Measurements from ENCODE around the gene XRCC4. TPM values are rescaled to one million over a fixed set of nuclear protein-coding genes. Genes with fewer than 3 reads are reported as not detected.

The XRCC4 gene
- total RNA-seq, 6 experiments from 2014 or later, result 13.6 to 17.1 (median 14.4) TPM

DNA sequence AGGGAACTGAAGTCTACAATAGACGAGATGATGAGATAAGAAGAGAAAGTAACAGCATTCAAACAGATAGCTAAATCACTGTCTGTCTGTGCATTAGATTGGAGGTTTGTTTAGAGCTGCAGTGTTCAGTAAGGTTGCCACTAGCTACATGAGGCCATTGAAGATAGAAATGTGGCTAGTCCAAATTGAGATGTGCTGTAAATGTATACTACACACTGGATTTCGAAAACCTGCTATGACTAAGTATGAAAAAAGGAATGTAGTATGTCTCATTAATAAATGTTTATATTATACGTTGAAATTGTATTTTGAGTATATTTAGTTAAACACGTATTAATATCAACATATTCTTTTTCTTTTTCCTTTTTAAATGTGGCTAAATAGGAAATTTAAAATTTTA lies 142.1 kb downstream of the XRCC4 start:
- H3K9me3 Mint-ChIP-seq, result no peaks in the 10 kb centered on the region
- H3K36me3 Mint-ChIP-seq (ENCODE audit: low read depth), result no peaks in the 10 kb centered on the region
- H3K27ac Mint-ChIP-seq, result no peak overlapping the region
- H3K4me3 Mint-ChIP-seq, result no peak overlapping the region
- no peaks in the 10 kb centered on the region for H3K27me3 Mint-ChIP-seq (ENCODE audit: insufficient read depth)
- no peak for DNase-seq
- TF ChIP-seq, protein P1, sequence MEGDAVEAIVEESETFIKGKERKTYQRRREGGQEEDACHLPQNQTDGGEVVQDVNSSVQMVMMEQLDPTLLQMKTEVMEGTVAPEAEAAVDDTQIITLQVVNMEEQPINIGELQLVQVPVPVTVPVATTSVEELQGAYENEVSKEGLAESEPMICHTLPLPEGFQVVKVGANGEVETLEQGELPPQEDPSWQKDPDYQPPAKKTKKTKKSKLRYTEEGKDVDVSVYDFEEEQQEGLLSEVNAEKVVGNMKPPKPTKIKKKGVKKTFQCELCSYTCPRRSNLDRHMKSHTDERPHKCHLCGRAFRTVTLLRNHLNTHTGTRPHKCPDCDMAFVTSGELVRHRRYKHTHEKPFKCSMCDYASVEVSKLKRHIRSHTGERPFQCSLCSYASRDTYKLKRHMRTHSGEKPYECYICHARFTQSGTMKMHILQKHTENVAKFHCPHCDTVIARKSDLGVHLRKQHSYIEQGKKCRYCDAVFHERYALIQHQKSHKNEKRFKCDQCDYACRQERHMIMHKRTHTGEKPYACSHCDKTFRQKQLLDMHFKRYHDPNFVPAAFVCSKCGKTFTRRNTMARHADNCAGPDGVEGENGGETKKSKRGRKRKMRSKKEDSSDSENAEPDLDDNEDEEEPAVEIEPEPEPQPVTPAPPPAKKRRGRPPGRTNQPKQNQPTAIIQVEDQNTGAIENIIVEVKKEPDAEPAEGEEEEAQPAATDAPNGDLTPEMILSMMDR (IDR thresholded peaks at IDR 0.05), result no peak
- H3K4me1 Mint-ChIP-seq (ENCODE audit: low read depth), result peaks cover 7% of the 10 kb centered on the region

DNA sequence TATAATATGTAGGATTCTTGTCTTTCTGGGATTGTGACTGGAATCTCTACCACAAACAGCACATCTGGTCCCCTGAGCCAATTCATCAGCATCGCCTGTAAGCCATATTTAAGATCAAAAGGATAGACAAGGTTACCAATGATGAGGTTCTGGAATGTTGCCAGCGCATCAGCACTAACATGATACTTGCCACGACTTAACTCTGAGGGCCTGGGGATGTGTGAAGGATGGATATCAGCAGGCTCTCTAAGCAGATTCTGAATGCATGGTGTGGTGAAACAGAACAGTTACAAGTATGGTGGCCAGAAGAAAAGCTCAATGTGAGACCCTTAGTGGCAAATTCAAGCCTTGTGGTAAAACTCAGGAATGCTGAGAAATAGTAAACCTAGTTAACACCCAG lies 143.0 kb downstream of the XRCC4 start:
- Mint-ChIP-seq H3K36me3 (ENCODE audit: low read depth) (no peaks in the 10 kb centered on the region), H3K4me1 (ENCODE audit: low read depth) (peaks cover 7% of the 10 kb centered on the region), H3K9me3 (no peaks in the 10 kb centered on the region), H3K27me3 (ENCODE audit: insufficient read depth) (no peaks in the 10 kb centered on the region), H3K27ac (no peak overlapping the region), H3K4me3 (no peak overlapping the region)
- DNase-seq, result no peak
- TF ChIP-seq, protein P1 (IDR thresholded peaks at IDR 0.05), result no peak

DNA sequence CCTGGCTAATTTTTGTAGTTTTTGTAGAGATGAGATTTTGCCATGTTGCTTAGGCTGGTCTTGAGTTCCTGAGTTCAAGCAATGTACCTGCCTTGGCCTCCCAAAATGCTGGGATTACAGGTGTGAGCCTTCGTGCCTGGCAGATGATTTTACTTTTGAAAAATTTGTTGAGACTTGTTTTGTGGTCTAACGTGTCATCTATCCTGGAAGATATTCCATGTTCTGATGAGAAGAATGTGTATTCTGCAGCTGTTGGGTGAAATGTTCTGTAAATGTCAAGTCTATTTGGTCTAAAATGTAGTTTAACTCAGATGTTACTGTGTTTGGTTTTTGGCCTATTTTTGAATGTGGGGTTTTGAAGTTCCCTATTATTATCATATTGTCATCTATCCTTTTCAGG lies 145.6 kb downstream of the XRCC4 start:
- peaks cover 12% of the 10 kb centered on the region for H3K4me1 Mint-ChIP-seq (ENCODE audit: low read depth)
- H3K4me3 Mint-ChIP-seq, result no peak overlapping the region
- no peaks in the 10 kb centered on the region for H3K9me3 Mint-ChIP-seq

DNA sequence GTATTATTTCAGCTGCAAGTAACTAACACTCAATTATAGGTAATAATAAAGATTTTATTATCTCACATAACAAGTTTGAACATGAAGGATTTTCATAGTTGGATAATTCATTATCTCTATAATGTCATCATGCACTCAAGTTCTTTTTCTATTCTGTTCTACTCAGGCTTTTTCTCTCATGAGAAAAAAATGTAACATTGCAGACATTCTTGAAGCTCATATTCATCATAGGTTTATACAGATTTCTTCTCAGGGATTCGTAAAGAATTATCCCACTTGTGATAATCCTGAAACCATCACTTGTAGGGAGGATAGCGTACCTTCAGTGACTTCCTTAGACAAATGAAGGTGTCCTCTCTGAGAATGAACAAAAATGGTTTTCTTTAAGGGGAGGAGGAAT lies 150.3 kb downstream of the XRCC4 start:
- no peak overlapping the region for H3K4me3 Mint-ChIP-seq
- TF ChIP-seq, protein P1 (IDR thresholded peaks at IDR 0.05), result no peak
- peak; percentile 2 for DNase-seq
- no peaks in the 10 kb centered on the region for H3K9me3 Mint-ChIP-seq
- no peaks in the 10 kb centered on the region for H3K36me3 Mint-ChIP-seq (ENCODE audit: low read depth)
- no peak overlapping the region for H3K27ac Mint-ChIP-seq
- H3K4me1 Mint-ChIP-seq (ENCODE audit: low read depth), result peaks cover 5% of the 10 kb centered on the region; the same call in 1 of the 2 replicates
- no peaks in the 10 kb centered on the region for H3K27me3 Mint-ChIP-seq (ENCODE audit: insufficient read depth)

More for the DNA sequence above, 145.6 kb downstream of the XRCC4 start:
- DNase-seq, result no peak
- Mint-ChIP-seq H3K27me3 (ENCODE audit: insufficient read depth) (no peaks in the 10 kb centered on the region), H3K36me3 (ENCODE audit: low read depth) (no peaks in the 10 kb centered on the region), H3K27ac (no peak overlapping the region)
- TF ChIP-seq, protein P1 (IDR thresholded peaks at IDR 0.05), result no peak

DNA sequence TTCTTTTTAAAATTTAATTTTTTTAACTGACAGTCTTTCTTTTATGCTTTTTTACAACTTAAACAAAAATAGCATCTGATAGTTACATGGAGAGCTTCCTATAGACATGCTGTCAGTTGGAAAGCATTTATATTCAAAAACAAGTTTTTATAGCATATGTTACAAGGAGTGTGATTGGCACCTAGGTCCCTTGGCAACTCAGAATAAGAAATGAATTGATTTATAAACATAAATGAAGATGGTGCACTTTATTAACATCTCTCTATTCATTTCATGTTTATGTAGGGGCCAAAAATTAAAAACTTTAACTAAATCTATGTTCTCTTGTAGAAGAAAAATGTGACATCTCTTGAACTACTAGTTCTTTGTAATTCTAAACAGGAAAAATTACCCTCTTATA lies 153.2 kb downstream of the XRCC4 start:
- H3K4me3 Mint-ChIP-seq, result no peak overlapping the region
- TF ChIP-seq, protein P1 (IDR thresholded peaks at IDR 0.05), result no peak
- no peak overlapping the region for H3K27ac Mint-ChIP-seq
- H3K9me3 Mint-ChIP-seq, result no peaks in the 10 kb centered on the region
- H3K27me3 Mint-ChIP-seq (ENCODE audit: insufficient read depth), result no peaks in the 10 kb centered on the region
- peaks cover 5% of the 10 kb centered on the region; the same call in 1 of the 2 replicates for H3K4me1 Mint-ChIP-seq (ENCODE audit: low read depth)
- H3K36me3 Mint-ChIP-seq (ENCODE audit: low read depth), result no peaks in the 10 kb centered on the region
- DNase-seq, result no peak

DNA sequence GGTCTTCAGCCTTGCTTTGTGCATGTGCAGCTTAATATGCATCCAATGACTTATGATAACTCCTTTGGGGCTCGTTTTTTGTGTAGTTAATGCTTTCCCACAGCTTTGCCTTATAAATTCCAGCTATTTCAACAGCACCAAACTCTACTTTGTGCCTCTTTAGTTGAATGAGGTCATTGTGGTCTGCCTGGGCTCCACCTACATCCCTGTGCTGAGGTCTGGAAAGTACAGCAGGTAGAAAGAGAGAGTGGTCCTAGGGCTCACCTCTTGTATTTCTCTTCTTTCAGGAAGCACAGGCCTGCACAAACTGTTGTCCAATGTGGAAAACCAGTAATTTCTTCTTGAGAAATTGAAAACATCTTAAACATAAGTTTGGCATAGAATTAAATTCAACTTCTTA lies 167.2 kb downstream of the XRCC4 start:
- no peak for DNase-seq
- Mint-ChIP-seq H3K27me3 (ENCODE audit: insufficient read depth) (no peaks in the 10 kb centered on the region), H3K4me1 (ENCODE audit: low read depth) (no peaks in the 10 kb centered on the region), H3K4me3 (no peak overlapping the region), H3K27ac (no peak overlapping the region), H3K36me3 (ENCODE audit: low read depth) (no peaks in the 10 kb centered on the region), H3K9me3 (no peaks in the 10 kb centered on the region)
- TF ChIP-seq, protein P1 (IDR thresholded peaks at IDR 0.05), result no peak

Measured in HFFc6 (cell line).